Neural cell (in vitro differentiated cells): ENCODE results near the gene PRDM2. TPM values are rescaled to one million over a fixed set of nuclear protein-coding genes. Genes with fewer than 3 reads are reported as not detected.

Experiments
- H2AFZ ChIP-seq: fragments of 200-600, 300-800 bp; sonication (generic), shearing (Covaris generic); 2 replicates; pipeline ENCODE4 v1.6.0; 2014; ENCODE audit warnings: low read depth, mild to moderate bottlenecking, antibody characterized with exemption, low read length, moderate library complexity
- H3F3A ChIP-seq: fragments of 200-600 bp; shearing (Covaris generic); 2 replicates; pipeline ENCODE4 v1.6.1; 2016; ENCODE audit warnings: mild to moderate bottlenecking, moderate library complexity, mixed read lengths, antibody characterized with exemption, low read length; ENCODE audit not compliant: insufficient read depth, poor library complexity, severe bottlenecking
- H3K27ac ChIP-seq: fragments of 200-600, 300-800 bp; sonication (generic), shearing (Covaris generic); 2 replicates; pipeline ENCODE4 v1.5.1; 2014; ENCODE audit warnings: mild to moderate bottlenecking, low read length, moderate library complexity
- H3K27me3 ChIP-seq: fragments of 300-800, 200-600 bp; sonication (generic), shearing (Covaris generic); 2 replicates; pipeline ENCODE4 v1.6.0; 2014; ENCODE audit warnings: mild to moderate bottlenecking, low read depth, low read length, moderate library complexity; ENCODE audit not compliant: insufficient read depth
- H3K36me3 ChIP-seq: fragments of 300-800, 200-600 bp; sonication (generic), shearing (Covaris generic); 2 replicates; pipeline ENCODE4 v1.5.1; 2014; ENCODE audit warnings: mild to moderate bottlenecking, antibody characterized with exemption, low read length, moderate library complexity; ENCODE audit not compliant: insufficient read depth
- H3K4me2 ChIP-seq: fragments of 300-800, 200-600 bp; sonication (generic), shearing (Covaris generic); 2 replicates; pipeline ENCODE4 v1.6.0; 2014; ENCODE audit warnings: mild to moderate bottlenecking, low read length
- H3K4me3 ChIP-seq: fragments of 300-800, 200-600 bp; sonication (generic), shearing (Covaris generic); 2 replicates; pipeline ENCODE4 v1.5.1; 2014; ENCODE audit warnings: mild to moderate bottlenecking, low read length, moderate library complexity
- H3K79me2 ChIP-seq: fragments of 200-600 bp; shearing (Covaris generic); replicated peaks from 2 replicates; pipeline ENCODE4 v1.6.0; 2014; ENCODE audit warnings: mild to moderate bottlenecking, low read length, moderate library complexity; ENCODE audit not compliant: insufficient read depth
- H3K9ac ChIP-seq: fragments of 300-800, 200-600 bp; sonication (generic), shearing (Covaris generic); 2 replicates; pipeline ENCODE4 v1.6.1; 2016; ENCODE audit warnings: mild to moderate bottlenecking, low read length, mixed read lengths
- H3K9me2 ChIP-seq: fragments of 200-600 bp; shearing (Covaris generic); 2 replicates; pipeline ENCODE4 v1.6.1; 2016; ENCODE audit warnings: mild to moderate bottlenecking, low read length, mixed read lengths; ENCODE audit not compliant: insufficient read depth
- H3K9me3 ChIP-seq: fragments of 200-600, 300-800 bp; sonication (generic), shearing (Covaris generic); 2 replicates; pipeline ENCODE4 v1.6.1; 2016; ENCODE audit warnings: mild to moderate bottlenecking, mixed run types, low read length, moderate library complexity, mixed read lengths
- H4K20me1 ChIP-seq: fragments of 200-600 bp; shearing (Covaris generic); 2 replicates; pipeline ENCODE4 v1.6.1; 2016; ENCODE audit warnings: mild to moderate bottlenecking, mixed run types; ENCODE audit not compliant: insufficient read depth
- EP300 ChIP-seq: fragments of 450-650 bp; conservative IDR thresholded peaks from 2 replicates; pipeline ENCODE4 v1.6.1; 2014; ENCODE audit warnings: antibody characterized with exemption, mild to moderate bottlenecking, moderate library complexity; ENCODE audit not compliant: poor library complexity, severe bottlenecking
- EZH2 ChIP-seq: fragments of 200-600, 300-800 bp; shearing (Covaris generic), sonication (generic); IDR thresholded peaks from 2 replicates; pipeline ENCODE4 v1.6.1; 2014; ENCODE audit warnings: antibody characterized with exemption, low read length, borderline replicate concordance, mild to moderate bottlenecking; ENCODE audit not compliant: insufficient read depth, poor library complexity, severe bottlenecking
- MXI1 ChIP-seq: fragments of 450-650 bp; conservative IDR thresholded peaks from 2 replicates; pipeline ENCODE4 v1.6.1; 2014; ENCODE audit warnings: antibody characterized with exemption, mild to moderate bottlenecking; ENCODE audit not compliant: poor library complexity, severe bottlenecking
- POLR2AphosphoS5 ChIP-seq: IDR thresholded peaks from 2 replicates; pipeline ENCODE4 v1.6.1; 2012
- RAD21 ChIP-seq: fragments of 450-650 bp; conservative IDR thresholded peaks from 2 replicates; pipeline ENCODE4 v1.6.1; 2014; ENCODE audit warnings: antibody characterized with exemption, mild to moderate bottlenecking, moderate library complexity
- SMC3 ChIP-seq: fragments of 450-650 bp; conservative IDR thresholded peaks from 2 replicates; pipeline ENCODE4 v1.6.1; 2014; ENCODE audit warnings: antibody characterized with exemption, mild to moderate bottlenecking, moderate library complexity; ENCODE audit not compliant: poor library complexity
- TAF1 ChIP-seq: IDR thresholded peaks from 2 replicates; pipeline ENCODE4 v1.6.1; 2012; ENCODE audit warnings: low read depth
- polyA plus RNA-seq: library from polyadenylated mRNA; depleted of rRNA; stranded (reverse); fragments of >200 nt; gene quantifications from 2 replicates; pipeline ENCODE4 v1.2.3, GENCODE V29; 2014
- TF ChIP-seq, protein P1 (sequence below): fragments of 450-650 bp; IDR thresholded peaks from 2 replicates; pipeline ENCODE4 v1.5.1; 2014; ENCODE audit warnings: antibody characterized with exemption, mild to moderate bottlenecking, moderate library complexity; ENCODE audit not compliant: poor library complexity, severe bottlenecking
- TF ChIP-seq, protein P2 (sequence below): IDR thresholded peaks from 2 replicates; pipeline ENCODE4 v1.6.1; 2012; ENCODE audit warnings: borderline replicate concordance

The PRDM2 gene
- polyA plus RNA-seq, 1 donor from 2014 or later, result 10.7 TPM

GRCh38 chr1:13770743-13771142 is 70.8 kb downstream of the PRDM2 start:
- Histone ChIP-seq H3K9me3 (no peaks in the 10 kb centered on the region), H2AFZ (no peak overlapping the region), H3F3A (no peaks in the 10 kb centered on the region), H3K4me2 (no peak overlapping the region), H3K27ac (no peak overlapping the region), H3K79me2 (peaks cover 56% of the 10 kb centered on the region), H4K20me1 (no peaks in the 10 kb centered on the region), H3K9ac (no peak overlapping the region), H3K4me3 (no peak overlapping the region), H3K36me3 (no peaks in the 10 kb centered on the region), H3K9me2 (no peaks in the 10 kb centered on the region), H3K27me3 (no peaks in the 10 kb centered on the region)
- TF ChIP-seq SMC3 (no peak), POLR2AphosphoS5 (no peak), MXI1 (no peak), EZH2 (no peak), EP300 (no peak), TAF1 (no peak), RAD21 (no peak)
- TF ChIP-seq, protein P1, sequence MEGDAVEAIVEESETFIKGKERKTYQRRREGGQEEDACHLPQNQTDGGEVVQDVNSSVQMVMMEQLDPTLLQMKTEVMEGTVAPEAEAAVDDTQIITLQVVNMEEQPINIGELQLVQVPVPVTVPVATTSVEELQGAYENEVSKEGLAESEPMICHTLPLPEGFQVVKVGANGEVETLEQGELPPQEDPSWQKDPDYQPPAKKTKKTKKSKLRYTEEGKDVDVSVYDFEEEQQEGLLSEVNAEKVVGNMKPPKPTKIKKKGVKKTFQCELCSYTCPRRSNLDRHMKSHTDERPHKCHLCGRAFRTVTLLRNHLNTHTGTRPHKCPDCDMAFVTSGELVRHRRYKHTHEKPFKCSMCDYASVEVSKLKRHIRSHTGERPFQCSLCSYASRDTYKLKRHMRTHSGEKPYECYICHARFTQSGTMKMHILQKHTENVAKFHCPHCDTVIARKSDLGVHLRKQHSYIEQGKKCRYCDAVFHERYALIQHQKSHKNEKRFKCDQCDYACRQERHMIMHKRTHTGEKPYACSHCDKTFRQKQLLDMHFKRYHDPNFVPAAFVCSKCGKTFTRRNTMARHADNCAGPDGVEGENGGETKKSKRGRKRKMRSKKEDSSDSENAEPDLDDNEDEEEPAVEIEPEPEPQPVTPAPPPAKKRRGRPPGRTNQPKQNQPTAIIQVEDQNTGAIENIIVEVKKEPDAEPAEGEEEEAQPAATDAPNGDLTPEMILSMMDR, result no peak
- TF ChIP-seq, protein P2, sequence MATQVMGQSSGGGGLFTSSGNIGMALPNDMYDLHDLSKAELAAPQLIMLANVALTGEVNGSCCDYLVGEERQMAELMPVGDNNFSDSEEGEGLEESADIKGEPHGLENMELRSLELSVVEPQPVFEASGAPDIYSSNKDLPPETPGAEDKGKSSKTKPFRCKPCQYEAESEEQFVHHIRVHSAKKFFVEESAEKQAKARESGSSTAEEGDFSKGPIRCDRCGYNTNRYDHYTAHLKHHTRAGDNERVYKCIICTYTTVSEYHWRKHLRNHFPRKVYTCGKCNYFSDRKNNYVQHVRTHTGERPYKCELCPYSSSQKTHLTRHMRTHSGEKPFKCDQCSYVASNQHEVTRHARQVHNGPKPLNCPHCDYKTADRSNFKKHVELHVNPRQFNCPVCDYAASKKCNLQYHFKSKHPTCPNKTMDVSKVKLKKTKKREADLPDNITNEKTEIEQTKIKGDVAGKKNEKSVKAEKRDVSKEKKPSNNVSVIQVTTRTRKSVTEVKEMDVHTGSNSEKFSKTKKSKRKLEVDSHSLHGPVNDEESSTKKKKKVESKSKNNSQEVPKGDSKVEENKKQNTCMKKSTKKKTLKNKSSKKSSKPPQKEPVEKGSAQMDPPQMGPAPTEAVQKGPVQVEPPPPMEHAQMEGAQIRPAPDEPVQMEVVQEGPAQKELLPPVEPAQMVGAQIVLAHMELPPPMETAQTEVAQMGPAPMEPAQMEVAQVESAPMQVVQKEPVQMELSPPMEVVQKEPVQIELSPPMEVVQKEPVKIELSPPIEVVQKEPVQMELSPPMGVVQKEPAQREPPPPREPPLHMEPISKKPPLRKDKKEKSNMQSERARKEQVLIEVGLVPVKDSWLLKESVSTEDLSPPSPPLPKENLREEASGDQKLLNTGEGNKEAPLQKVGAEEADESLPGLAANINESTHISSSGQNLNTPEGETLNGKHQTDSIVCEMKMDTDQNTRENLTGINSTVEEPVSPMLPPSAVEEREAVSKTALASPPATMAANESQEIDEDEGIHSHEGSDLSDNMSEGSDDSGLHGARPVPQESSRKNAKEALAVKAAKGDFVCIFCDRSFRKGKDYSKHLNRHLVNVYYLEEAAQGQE, result no peak

- Histone ChIP-seq H3K9me2 (no peaks in the 10 kb centered on the region), H4K20me1 (no peaks in the 10 kb centered on the region), H3K27me3 (no peaks in the 10 kb centered on the region), H3F3A (no peaks in the 10 kb centered on the region), H3K4me2 (no peak overlapping the region), H3K4me3 (no peak overlapping the region), H2AFZ (no peak overlapping the region), H3K9ac (no peak overlapping the region), H3K9me3 (no peaks in the 10 kb centered on the region), H3K79me2 (peaks cover 49% of the 10 kb centered on the region), H3K27ac (no peak overlapping the region), H3K36me3 (no peaks in the 10 kb centered on the region)
- TF ChIP-seq, protein P2, result no peak
- TF ChIP-seq POLR2AphosphoS5 (no peak), MXI1 (no peak)
- TF ChIP-seq, protein P1, result no peak
Measured at GRCh38 chr1:13771745-13772144, 71.8 kb downstream of the PRDM2 start.
